ENCODE data around the gene NT5DC2.

GRCh38 chr3:52516509-52517195 is 17.0 kb downstream of the NT5DC2 start:
- TF ChIP-seq CTCF (conservative IDR thresholded peaks at IDR 0.05; ENCODE audit: low read depth, low read length): no peak
- TF ChIP-seq EZH2 (IDR thresholded peaks at IDR 0.05; ENCODE audit: low read length, unreplicated experiment): no peak

All from PC-3 (cell line).